Kidney glomerular epithelial cell (primary cell): ENCODE measurements around the gene AKT1S1.

ENCODE experiments used
- DNase-seq: peaks from one replicate; lab custom pipeline; 2025; lab: John Stamatoyannopoulos, UW

AKT1S1 gene

DNA sequence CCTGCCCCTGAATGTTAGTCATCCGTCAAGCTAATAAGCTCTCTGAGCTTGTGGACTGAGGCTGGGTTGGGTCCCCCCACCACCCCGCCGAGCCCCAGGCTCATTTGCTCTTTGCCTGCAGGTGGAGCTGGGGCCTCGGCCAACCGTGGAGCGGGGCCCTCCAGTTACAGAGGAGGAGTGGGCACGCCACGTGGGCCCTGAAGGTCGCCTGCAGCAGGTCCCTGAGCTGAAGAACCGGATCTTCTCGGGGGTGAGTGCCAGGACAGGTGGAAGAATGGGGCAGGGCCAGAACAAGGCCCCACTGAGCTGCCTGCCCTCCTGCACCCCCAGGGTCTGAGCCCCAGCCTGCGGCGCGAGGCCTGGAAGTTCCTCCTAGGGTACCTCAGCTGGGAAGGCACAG, 5.5 kb upstream of the AKT1S1 start:
- no peak for DNase-seq

DNA sequence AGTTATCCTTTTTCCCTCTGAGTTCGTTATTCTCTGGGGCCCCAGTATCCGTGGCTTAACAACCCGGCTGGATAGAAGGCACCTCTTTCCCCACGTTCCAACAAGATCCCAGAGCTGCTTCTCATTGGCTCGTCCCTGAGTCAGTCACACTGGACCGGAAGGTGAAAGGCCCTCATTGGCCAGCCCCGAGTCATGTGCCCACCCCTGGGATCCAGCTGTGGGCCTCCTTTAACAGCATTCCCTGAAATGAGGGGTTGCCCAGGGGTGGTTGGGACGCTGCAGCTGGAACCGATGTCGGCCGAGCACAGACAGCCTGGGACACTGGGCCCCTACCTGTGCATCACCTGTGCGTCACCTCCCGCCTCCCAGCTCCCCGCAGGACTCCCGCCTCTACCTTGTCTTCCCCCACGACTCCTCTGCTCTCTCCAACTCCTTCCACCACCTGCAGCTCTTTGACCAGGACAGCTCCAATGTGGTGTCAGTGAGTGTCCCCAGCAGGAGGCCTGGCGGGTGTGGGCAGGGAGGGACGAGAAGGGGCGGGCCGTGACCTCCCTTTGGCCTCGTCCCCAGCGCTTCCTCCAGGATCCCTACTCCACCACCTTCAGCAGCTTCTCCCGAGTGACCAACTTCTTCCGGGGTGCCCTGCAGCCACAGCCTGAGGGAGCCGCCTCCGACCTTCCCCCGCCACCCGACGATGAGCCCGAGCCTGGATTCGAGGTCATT, 4.7 kb upstream of the AKT1S1 start:
- DNase-seq = no peak

DNA sequence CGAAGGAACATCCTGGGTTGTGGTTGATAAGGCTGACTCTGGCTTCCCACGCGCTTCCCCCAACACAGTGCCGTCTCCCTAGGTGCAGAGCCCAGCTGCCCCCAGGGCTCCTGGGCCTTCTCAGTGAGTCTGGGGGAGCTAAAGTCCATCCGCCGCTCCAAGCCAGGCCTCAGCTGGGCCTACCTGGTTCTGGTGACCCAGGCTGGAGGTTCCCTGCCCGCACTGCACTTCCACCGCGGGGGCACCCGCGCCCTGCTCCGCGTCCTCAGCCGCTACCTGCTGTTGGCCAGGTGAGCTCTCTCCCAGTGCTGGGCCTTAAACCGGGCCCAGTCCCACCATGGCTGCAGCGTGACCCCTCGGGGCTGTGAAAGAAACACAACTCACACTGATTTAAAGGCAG, 4.0 kb upstream of the AKT1S1 start:
- DNase-seq = no peak

DNA sequence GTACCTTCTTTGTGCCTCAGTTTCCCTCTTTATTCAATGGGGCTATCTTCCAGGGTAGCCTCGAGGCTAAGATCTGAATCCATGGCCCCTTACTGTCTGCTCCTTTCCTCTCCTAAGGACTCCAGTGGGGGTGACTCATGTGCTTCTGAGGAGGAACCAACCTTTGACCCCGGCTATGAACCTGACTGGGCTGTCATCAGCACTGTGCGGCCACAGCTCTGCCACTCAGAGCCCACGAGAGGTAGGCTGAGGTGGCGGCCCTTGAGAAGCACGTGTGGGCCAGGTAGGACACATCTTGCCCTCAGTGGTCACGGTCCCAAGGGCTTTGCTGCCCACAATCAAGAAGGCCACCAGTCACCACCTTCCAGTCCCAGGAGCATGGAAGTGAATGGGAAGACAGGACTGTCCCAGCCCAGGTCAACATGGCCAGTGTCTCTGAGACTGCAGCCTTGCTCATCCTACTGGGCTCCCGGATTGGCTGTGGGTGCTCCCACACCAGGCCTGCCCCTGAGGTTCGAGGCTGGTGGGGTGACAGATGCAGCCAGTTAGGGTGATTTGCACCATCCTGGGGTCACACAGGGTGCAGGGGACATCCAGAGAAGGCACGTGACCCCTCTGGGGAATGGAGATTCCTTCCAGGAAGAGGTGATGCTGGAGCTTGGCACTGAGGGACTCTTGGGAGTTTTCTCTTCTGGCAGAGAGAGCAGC, 3.2 kb upstream of the AKT1S1 start:
- no peak for DNase-seq

DNA sequence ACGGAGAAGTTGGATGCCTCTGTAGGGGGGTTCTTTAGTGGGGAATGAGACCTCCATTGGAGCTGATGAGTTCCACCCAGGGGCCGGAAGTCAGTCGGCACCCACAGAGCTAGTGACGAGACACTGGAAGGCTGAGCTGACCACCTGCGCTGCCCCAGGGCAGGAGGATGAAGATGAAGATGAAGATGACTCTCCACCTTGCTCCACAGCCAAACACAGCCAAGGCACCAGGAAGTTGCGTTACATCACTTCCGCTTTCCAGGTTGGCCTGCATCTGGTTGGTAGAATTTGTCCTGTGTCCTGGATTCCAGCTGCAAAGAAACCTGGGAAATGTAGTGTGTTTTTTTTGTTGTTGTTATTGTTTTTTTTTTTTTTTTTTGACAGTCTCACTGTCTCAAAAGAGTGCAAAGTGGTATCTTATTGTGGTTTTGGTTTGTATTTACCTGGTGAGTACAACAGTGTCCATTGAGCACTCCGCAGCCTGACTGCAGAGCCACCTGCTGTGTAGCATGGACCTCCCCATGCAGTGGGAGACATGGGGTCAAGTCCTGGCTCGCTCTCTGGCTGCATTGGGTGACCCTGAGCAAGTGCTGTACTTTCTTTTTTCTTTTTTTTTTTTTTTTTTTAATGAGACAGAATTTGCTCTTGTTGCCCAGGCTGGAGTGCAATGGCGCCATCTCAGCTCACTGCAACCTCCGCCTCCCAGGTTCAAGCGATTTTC, 2.2 kb upstream of the AKT1S1 start:
- no peak for DNase-seq

DNA sequence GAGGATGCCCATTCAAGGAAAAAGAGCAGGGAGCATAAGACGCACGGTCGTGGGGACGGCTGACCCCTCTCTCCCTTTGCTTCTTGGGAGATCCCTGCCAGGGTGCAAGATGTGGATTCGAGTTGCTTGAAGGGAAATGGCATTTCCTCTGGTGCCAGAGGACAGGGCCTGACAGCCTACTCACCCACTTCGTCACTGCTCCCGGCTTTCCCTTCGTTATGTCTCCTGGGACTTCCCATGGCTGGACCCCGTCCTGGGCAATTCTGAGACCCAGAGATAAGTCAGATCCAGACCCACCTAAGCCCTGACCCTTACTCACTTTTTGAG, 1.6 kb upstream of the AKT1S1 start:
- no peak for DNase-seq

DNA sequence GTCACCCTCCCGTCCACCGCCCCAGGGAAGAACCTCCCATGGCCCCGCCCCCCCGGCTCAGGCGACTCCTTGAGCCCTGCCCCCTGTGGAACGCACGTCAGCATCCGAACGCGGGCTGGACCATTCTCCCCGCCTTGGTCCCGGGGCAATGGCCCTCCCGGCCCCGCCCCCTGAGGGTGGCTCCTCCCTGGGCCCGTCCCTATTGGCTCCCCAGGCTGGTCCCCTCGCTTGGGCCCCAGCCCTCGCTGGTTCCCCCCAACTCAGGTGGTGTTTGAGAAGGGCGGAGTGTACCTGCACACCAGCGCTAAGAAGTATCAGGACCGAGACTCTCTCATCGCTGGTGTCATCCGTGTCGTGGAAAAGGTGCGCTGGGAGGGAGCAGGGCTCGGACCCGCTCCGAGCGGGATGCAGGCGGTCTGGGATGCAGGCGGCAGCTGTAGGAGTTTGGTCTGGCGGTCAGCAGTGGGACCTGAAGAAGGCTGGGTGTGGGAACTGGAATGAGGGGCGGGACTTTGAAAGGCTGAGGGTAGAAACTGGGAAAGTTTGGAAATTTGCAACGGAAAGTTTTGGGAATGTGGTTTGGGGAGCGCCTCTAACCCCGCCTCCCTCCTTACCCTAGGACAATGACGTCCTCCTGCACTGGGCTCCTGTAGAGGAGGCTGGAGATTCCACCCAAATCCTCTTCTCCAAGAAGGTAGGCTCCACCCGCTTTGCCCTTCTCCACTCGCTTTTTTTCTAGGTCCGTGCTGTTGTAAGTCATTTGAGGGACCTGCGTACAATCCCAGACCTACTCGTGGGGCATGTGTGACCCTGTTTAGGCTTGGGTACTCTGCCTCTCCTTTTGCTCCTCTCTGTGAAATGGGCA, 956 bp upstream of the AKT1S1 start:
- DNase-seq = peak; percentile 86

DNA sequence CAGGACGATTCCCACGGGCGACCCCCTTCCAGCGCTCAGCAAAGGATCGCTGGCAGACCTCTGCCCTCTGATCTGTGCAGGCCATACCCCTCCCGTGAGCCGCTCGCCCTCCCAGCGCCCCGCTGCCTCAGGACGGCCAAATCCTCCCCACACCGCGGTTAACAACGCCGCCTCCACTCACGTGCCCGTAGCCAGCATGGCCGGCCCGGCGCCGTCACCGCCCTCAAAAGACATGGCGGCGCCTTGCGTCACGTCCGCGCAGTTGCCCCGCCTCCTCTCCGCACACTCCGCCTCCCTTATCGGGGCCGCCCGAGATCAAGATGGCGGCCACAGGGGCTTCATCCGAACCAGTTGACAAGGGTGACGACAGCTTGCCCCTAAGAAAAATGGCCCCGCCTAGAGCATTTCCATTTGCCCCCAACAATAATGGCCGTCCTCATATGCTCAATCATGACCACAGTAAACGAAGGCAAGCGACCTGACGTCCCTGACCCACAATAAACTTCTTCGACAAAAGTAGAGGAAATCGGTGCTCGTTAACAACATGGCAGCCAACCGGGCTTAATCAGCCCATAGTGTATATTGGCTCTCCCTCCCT, 634 bp downstream of the AKT1S1 start:
- peak; percentile 98 for DNase-seq

DNA sequence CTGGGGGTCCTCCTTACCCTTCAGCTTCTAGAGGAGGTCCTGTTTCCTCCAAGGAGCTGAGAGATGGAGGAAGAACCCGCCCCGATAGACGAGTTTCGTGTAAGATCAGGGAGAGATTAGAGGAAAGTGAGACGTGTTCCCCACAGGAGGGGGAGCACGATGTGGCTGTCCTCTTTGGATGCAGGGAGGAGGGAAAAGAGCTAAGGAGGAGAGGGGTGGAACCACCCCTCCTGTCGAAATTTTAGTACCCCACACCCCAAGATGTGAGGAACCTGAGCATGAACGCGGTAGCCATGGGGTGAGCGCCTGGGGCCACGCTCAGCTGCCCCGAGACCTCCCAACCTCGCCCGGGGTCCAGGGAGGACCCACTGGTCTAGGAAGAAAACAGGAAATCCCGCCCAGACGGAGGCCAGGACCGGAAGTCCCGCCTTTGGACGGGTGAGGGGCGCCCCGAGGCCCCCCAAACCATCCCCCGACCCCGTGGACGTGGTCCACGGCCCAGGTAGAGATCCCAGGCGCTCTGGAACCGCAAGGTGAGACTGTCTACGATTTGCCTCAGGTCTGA, 1.2 kb downstream of the AKT1S1 start:
- DNase-seq = peak; percentile 17

DNA sequence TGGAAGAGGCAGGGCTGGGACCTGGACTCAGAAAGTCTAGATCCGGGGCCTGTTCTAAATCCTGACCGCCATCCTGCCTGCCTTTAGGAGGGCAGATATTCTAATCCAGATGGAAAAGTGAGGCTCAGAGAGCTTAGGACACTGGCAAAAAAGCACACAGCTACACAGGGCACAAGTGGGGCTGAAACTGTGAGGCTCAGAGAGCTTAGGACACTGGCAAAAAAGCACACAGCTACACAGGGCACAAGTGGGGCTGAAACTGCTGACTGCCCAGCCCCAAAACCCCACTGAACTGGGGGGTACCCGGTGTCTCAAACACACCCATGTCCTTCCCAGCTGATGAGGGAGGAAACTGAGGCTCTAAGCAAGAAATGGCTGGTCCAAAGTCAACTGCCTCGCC, 2.0 kb downstream of the AKT1S1 start:
- DNase-seq = no peak

DNA sequence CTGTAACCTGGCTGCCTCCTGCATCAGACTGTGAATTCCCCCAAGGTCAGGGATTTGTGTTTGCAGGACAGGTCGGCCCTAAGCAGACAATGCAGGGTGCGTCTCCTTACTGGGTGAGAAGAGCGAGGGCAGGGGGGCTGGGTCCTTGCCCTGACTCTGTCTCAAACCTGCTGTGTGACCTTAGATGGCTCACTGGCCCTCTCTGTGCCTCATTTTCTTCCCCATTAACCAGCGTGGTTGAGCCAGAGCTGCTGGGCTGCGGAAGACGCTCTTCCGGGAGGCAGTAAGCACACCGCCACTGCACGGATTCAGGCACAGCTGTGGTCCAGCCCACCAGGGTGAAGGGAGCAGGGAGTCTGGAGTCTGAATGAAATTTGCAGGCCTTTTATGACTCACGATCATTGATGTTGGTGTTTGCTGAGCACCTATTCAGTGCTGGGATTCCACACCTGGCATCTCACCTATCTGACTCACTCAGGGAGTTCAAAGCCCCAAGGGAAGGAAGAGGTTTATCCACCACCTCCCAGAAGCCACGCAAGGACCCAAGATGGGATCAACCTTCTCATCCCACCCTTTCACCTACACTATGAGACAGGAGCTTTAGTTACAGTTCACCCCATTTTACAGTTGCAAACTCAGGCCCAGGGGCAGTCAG, 2.5 kb downstream of the AKT1S1 start:
- DNase-seq = no peak

DNA sequence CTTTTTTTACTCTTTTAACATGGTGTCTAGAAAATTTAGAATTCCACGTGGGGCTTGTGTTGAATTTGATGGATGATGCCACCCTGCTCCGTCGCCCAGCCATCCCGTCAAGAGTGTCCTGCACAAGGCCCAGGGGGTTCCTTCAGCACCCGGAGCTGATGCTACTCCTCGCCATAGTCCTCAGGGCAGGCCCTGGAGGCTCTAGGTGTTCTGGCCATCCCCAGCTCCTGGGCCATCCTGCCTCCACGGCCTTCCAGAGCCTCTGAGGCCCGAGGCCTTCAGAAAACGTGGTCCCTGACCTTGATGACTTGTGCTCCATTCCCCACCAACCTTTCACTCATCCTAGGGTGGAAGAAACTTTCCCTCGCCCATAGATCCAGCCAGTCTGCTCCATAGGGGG, 3.3 kb downstream of the AKT1S1 start:
- DNase-seq = no peak

DNA sequence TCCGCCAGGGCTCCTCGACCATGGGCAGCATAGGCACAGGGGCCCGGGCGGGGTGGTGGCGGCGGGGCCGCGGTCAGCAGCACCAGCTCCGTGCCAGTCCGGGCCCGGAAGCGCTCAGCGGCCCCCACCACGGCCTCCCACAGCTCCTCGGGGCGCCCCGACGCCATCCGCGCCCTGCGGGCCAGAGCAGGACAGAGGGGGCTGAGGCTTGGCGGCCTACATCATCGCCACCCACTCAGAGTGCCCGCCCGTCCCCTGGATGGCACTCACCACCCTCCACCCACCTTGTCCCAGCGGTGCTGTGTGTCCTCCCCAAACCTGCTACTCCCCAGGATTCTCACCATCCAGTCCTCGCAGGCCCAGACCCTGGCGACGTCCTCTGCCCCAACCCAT, 4.0 kb downstream of the AKT1S1 start:
- DNase-seq = no peak

DNA sequence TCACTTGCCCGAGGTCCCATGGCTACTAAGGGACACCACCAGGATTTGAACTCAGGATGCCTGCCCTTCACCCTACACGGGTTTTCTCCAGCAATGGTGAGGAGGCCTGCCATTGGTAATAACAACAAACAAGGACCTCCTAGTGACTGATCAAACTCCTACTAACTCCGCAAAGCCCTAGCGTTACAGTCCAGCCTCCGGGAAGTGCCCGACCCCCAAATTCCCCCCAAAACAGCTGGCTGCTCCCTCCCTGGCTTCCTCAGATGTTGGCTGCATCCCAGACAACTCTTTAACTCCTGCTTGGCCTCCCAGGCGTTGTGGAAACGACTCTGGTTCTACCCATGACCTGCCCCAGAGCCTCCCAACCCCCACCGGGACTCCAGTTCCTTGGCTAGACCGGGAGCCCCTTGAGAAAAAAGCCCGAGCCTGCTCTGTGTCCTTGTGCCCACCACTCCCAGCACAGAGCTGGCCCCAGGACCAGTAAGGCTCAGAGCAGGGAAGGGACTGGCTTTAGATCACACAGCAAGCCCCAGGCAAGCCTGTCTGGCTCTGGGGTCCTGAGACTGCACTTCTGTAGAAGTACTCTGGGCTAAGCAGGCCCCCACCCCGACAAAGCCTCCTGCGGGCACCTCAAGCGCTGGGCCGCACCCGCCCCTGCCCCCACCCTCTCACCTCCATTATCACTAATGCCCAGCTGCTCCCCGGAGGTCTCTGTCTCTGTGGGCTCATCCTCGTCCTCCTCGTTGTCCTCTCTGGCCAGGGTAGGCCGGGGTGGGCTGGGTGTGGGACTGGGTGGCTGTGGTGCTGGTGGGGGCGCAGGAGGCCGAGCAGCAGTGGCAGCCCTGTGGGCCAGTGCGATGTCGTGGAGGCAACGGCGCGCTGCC, 4.7 kb downstream of the AKT1S1 start:
- no peak for DNase-seq

DNA sequence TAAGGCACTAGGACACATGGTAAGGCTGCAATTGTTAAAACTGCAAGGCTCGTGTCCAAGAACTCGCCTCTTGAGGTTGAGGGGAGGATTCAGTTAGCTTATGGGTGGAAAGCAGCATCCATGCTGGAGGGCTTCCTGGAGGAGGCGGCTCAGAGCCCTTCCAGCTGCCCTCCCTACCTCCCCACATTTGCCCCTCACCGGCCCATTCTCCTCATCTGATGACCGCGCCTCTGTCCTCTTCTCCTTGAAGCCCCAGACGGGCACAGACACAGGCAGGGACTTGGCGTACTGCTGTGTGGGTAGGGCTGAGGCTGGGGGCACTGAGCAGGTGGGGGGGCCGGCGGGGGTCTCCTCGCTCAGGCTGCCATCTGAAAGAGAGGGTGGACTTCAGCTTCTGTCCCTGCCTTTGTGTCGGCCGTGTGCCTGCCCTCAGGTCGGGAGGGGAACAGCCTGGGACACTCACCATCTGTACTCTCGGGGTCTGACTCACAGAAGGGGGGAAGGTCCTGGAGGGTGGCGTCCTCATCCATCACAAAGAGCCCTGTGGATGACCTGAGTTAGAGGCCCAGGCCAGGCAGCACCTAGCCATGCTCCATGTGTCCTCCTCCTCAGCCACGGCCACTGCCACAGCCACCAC, 5.7 kb downstream of the AKT1S1 start:
- DNase-seq = no peak

DNA sequence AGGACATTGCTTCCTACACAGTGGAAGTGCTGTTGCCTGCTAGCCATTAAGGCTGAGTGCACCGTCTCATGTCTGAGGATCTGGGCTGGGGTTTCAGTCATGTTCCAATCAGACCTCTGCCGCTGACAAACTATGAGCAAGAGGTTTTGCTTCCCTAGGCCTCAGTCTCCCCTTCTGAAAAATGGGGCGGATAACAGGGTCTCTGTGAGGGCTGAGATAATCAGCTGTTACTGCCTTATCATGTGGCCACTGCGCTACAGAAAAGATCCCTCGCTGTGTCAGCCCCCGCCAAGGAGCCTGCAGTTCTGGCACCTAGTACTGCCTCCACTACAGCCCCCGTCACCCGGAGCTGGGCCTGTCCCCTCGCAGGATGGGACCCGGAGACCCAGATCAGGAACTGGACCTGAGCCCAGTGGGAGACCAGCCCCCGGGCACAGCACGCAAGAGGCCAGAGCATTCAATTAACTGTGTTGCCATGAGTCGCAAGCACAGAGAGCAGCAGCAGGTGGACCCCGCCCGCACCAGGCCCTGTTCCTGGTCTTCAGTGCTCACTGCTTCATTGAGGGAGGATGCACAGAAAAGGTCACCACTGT, 6.8 kb downstream of the AKT1S1 start:
- no peak for DNase-seq

DNA sequence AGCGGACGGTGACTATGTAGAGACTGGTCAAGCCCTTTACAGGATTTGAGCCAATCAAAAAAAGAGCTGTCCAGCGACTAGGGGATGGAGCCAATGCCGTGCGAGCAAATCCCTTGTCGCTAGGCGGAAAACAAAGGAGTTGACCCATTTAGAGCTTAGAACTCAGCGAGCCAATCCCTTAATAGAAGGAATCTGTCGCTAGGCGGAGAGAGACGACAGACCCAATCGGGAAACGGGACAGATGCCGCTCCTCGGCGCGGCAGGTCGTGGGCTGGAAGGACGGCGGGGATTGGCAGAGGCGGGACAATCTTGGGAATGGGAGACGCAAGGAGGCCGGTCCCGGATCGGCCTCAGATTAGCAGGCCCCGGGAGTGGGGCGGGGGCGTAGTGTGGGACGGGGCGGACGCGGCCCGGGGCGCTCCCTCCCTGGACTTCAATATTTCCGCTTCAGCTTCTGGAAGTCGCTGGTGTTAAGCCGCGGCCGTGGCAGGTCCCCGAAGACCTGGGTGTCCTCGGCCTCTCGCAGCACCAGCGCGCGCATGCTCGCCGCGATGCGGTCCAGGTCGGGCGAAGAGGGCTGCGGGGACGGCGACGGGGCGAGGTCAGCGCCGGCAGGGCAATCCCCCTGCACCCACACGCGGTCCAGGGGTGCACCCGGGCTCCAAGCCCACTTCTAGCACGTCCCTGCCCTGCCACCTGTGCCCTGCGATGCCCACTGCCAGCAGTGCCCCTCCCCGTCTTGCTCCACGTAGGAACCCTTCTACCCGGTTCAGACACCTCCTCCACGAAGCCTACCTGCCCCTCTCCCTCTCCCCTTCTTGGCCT, 7.5 kb downstream of the AKT1S1 start:
- DNase-seq = peak; percentile 99

DNA sequence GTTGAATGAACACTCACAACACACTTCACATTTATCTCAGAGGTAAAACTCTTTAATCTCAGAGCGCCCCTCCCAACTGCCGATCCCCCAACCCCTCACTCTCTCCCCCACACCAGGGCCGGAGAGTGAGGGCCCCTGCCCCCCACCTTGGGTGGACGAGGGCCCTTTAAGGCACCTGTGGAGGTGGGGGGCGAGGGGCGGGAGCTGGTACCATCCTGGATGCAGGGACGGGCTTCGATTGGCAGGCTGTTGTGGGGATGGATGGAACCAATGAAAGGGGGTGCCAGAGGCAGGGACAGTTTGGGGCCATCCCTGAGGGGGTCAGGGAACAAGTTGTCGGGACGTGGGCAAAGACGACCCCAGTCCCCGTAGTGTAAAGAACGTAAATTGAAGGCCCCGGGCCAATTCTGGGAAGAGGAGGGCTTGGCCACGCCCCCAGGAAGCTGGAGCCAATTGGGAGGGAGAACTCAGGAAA, 8.1 kb downstream of the AKT1S1 start:
- DNase-seq = no peak
